GM12892 (cell line): Measurements from ENCODE around the gene ATXN7L2.

Experiments used
- POLR2A ChIP-seq: IDR thresholded peaks from 2 replicates; pipeline ENCODE4 v1.6.1; 2011; ENCODE audit warnings: low read depth, low read length, control low read depth
- POLR2AphosphoS5 ChIP-seq: IDR thresholded peaks from 2 replicates; pipeline ENCODE4 v1.6.1; 2011; ENCODE audit warnings: low read depth, low read length, control low read depth

GRCh38 chr1:109467301-109467777, 16.4 kb upstream of the ATXN7L2 start:
- no peak for TF ChIP-seq POLR2AphosphoS5
- TF ChIP-seq POLR2A, result no peak
